Measurements from ENCODE around the gene DCST1. TPM values are rescaled to one million over a fixed set of nuclear protein-coding genes. Genes with fewer than 3 reads are reported as not detected.

DCST1 gene
- total and polyA plus RNA-seq, 2 of the 4 experiments (the other 2 are of a cell fraction), result not detected

DNA sequence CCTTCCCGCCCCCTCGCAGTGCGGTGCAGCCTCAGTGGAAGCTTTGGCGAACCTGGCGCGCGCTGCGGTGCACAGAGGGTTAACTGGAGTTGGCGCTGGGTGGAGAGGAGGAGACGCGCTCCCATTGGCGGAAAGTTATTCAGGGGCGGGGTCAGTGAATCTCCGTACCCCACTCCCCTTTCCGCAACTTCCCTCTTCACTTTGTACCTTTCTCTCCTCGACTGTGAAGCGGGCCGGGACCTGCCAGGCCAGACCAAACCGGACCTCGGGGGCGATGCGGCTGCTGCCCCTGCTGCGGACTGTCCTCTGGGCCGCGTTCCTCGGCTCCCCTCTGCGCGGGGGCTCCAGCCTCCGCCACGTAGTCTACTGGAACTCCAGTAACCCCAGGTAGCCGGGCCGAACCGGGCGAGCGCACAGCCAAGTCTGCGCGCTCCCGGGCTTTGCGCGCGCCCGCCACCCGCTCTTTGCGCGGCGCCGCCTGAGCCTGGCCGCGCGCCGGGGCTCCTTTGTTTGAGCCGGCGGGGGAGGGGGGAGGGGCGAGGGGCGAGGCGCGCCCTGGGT, 30.0 kb downstream of the DCST1 start, which contains the start of gene EFNA4:
Gene EFNA4, plus strand, starts transcription at position 191 of the 561 bp plus-strand sequence. Its CDS starts 84 bp downstream, at position 275.
- Histone ChIP-seq H2AK9ac (replicated peaks; ENCODE audit: low read depth, low read length, poor library complexity) (peak within 1 kb of the TSS; percentile 66), H3K27me3 (ENCODE audit: control insufficient read depth, insufficient read depth, low read length) (no peaks in the 10 kb centered on the region), H2BK20ac (ENCODE audit: low read depth, low read length) (no peak within 1 kb of the TSS), H3K9ac (ENCODE audit: low read depth, low read length) (peak within 1 kb of the TSS; percentile 49), H4K91ac (ENCODE audit: insufficient read depth, low read depth, low read length) (peak within 1 kb of the TSS; percentile 25; the same call in 1 of the 2 replicates), H3K9me3 (ENCODE audit: control insufficient read depth, insufficient read depth, low read length) (no peaks in the 10 kb centered on the region), H4K5ac (ENCODE audit: low read depth, low read length) (no peak within 1 kb of the TSS), H3K4me3 (ENCODE audit: insufficient read depth, low read depth, low read length) (peak within 1 kb of the TSS; percentile 90), H3K18ac (ENCODE audit: low read depth, low read length) (no peak within 1 kb of the TSS), H3K9me1 (ENCODE audit: insufficient read depth, low read length) (peaks cover 3% of the 10 kb centered on the region; the same call in 1 of the 2 replicates), H3K4ac (ENCODE audit: low read depth, low read length) (0 out of 2 replicates have a peak within 1 kb of the TSS, but pooled peaks have one; percentile 64), H3K23ac (ENCODE audit: low read depth, low read length) (peak within 1 kb of the TSS; percentile 63; the same call in 1 of the 2 replicates), H3K4me2 (ENCODE audit: low read depth, low read length) (peak within 1 kb of the TSS; percentile 76), H2AK5ac (ENCODE audit: low read depth, low read length) (no peak within 1 kb of the TSS), H3K14ac (replicated peaks; ENCODE audit: low read depth, low read length) (0 out of 2 replicates have a peak within 1 kb of the TSS, but pooled peaks have one; percentile 27), H2BK15ac (ENCODE audit: low read depth, low read length) (no peak within 1 kb of the TSS), H4K8ac (ENCODE audit: low read depth in 2 of 2, low read length in 2 of 2) (peak within 1 kb of the TSS in 1 of 2 experiments; percentile 36; a peak in 1 of 4 replicates), H3K36me3 (ENCODE audit: control insufficient read depth, insufficient read depth, low read length) (peaks cover 10% of the 10 kb centered on the region; the same call in 1 of the 2 replicates), H2AFZ (replicated peaks; ENCODE audit: low read length, poor library complexity) (peak within 1 kb of the TSS; percentile 96), H2BK5ac (ENCODE audit: low read depth, low read length, poor library complexity, severe bottlenecking) (peak within 1 kb of the TSS; percentile 37), H4K20me1 (ENCODE audit: insufficient read depth, low read length) (peaks cover 17% of the 10 kb centered on the region), H3K27ac (ENCODE audit: insufficient read depth, low read length) (peak within 1 kb of the TSS; percentile 44), H3K79me1 (ENCODE audit: low read depth in 1 of 2, low read length in 2 of 2) (peaks cover 10 to 17% of the 10 kb centered on the region in 2 experiments), H3K56ac (ENCODE audit: extremely low read depth, insufficient read depth, low read length) (no peak within 1 kb of the TSS), H2BK120ac (ENCODE audit: low read depth, low read length) (no peak within 1 kb of the TSS), H3K4me1 (ENCODE audit: control insufficient read depth, insufficient read depth, low read length) (peaks cover 4% of the 10 kb centered on the region; the same call in 1 of the 2 replicates)
- peak; percentile 80 for DNase-seq
- WGBS, 2 experiments (ENCODE audit: extremely low coverage in 2 of 2, insufficient read length in 1 of 2), result 0% methylated on average over 16 of the region's 57 CpGs; no CpG with 5 or more reads in 1 of the 2 experiments
- ATAC-seq (ENCODE audit: low read depth), result peak; percentile 91
- ChIA-PET POLR2A (ENCODE audit: unreplicated experiment) (no interaction called here), CTCF (interaction anchor here (0.6 to 2.1 kb wide), 2 partner anchors 28 to 579 kb away, joined by 5 to 7 read pairs; no protein-coding TSS in a partner anchor)
- in situ Hi-C loops (cut with MboI; ENCODE audit: low sequenced_read_pairs) (no loop called here), intact Hi-C loops (cut with micrococcal nuclease) (loop anchor here (1.0 to 5.0 kb wide), 2 partner anchors 21 to 106 kb away; partner anchors contain the start of gene PBXIP1), dilution Hi-C loops (cut with HindIII; ENCODE audit: low sequenced_read_pairs, unreplicated experiment) (no loop called here)
- BruUV-seq (replicated peaks), result no TSS peak
- TF ChIP-seq MAZ (IDR thresholded peaks at IDR 0.05; ENCODE audit: borderline replicate concordance, low read depth, low read length), result peak; percentile 69; the same call in 1 of the 2 replicates
- no peak for TF ChIP-seq CEBPB (IDR thresholded peaks at IDR 0.05; ENCODE audit: low read depth, low read length)
- peak; percentile 53; the same call in 1 of the 2 replicates for TF ChIP-seq POLR2A (IDR thresholded peaks at IDR 0.05; ENCODE audit: low read depth, low read length)
- no peak for TF ChIP-seq NFE2L2 (IDR thresholded peaks at IDR 0.05; ENCODE audit: low read depth, low read length)
- TF ChIP-seq CHD1 (IDR thresholded peaks at IDR 0.05; ENCODE audit: low read depth, low read length), result no peak
- TF ChIP-seq, protein P1, sequence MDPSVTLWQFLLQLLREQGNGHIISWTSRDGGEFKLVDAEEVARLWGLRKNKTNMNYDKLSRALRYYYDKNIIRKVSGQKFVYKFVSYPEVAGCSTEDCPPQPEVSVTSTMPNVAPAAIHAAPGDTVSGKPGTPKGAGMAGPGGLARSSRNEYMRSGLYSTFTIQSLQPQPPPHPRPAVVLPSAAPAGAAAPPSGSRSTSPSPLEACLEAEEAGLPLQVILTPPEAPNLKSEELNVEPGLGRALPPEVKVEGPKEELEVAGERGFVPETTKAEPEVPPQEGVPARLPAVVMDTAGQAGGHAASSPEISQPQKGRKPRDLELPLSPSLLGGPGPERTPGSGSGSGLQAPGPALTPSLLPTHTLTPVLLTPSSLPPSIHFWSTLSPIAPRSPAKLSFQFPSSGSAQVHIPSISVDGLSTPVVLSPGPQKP (IDR thresholded peaks at IDR 0.05; ENCODE audit: borderline replicate concordance, low read depth, low read length), result no peak

Data from IMR-90 (cell line).